Measurements from ENCODE around the gene SLC7A1.

GRCh38 chr13:29536853-29537252 is 58.6 kb downstream of the SLC7A1 start:
- TF ChIP-seq, protein P1, sequence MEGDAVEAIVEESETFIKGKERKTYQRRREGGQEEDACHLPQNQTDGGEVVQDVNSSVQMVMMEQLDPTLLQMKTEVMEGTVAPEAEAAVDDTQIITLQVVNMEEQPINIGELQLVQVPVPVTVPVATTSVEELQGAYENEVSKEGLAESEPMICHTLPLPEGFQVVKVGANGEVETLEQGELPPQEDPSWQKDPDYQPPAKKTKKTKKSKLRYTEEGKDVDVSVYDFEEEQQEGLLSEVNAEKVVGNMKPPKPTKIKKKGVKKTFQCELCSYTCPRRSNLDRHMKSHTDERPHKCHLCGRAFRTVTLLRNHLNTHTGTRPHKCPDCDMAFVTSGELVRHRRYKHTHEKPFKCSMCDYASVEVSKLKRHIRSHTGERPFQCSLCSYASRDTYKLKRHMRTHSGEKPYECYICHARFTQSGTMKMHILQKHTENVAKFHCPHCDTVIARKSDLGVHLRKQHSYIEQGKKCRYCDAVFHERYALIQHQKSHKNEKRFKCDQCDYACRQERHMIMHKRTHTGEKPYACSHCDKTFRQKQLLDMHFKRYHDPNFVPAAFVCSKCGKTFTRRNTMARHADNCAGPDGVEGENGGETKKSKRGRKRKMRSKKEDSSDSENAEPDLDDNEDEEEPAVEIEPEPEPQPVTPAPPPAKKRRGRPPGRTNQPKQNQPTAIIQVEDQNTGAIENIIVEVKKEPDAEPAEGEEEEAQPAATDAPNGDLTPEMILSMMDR (IDR thresholded peaks at IDR 0.05; ENCODE audit: poor library complexity), result no peak
- TF ChIP-seq EZH2phosphoT487 (IDR thresholded peaks at IDR 0.05; ENCODE audit: low read depth, severe bottlenecking, unreplicated experiment), result no peak

All from hepatocyte (in vitro differentiated cells).